IPS DF 19.7 (cell line): ENCODE measurements around the gene MRPL40.

Experiments
- DNase-seq: peaks from one replicate; pipeline ENCODE4 v3.0.0-alpha.2; 2013; ENCODE audit warnings: low read depth, low spot score

Gene MRPL40

DNA sequence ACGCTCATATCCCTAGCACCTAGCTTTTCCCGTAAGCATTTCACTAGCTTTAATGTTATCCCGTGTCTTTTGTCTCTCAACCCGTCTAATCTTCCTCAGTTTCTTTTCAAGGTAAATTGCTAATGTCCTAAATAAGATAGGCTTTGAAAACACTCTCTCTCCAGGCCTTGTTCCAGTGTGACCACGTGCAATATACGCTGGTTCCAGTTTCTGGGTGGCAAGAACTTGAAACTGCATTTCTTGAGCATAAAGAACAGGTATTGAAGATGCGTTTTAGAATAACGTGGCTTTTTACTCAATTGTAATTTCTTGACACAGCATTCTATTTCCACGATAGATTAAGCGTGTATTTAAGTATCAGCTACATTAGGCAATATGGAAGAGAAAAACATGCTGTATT lies 48.4 kb downstream of the MRPL40 start:
- DNase-seq: no peak

GRCh38 chr22:19482297-19482696 lies 50.0 kb downstream of the MRPL40 start:
- DNase-seq: no peak

GRCh38 chr22:19483481-19484244 lies 51.3 kb downstream of the MRPL40 start:
- no peak for DNase-seq
